Body of pancreas (tissue), 4 donors: ENCODE measurements around the gene RAPGEF1. TPM values are rescaled to one million over a fixed set of nuclear protein-coding genes. Genes with fewer than 3 reads are reported as not detected.

ENCODE experiments used
- ATAC-seq: fragments of 150-250 bp; one replicate; pipeline ENCODE4 v1.9.1; 2016
- DNase-seq, 4 donors: peaks; one replicate each; pipeline ENCODE4 v3.0.0-alpha.2; 2019
- H3K27ac ChIP-seq, 4 donors: fragments of 200-600 bp; sonication (generic); 1 replicate in 3 of 4; 2 replicates in 1 of 4; pipeline versions ENCODE4 v1.5.1 to v1.6.1; 2016 to 2019; ENCODE audit warnings: mild to moderate bottlenecking in 1 of 4, mixed read lengths in 1 of 4, moderate library complexity in 1 of 4
- H3K27me3 ChIP-seq, 2 donors: fragments of 200-600 bp; sonication (generic); one replicate each; pipeline ENCODE4 v1.6.0; 2016; ENCODE audit warnings: mild to moderate bottlenecking in 1 of 2
- H3K36me3 ChIP-seq, 2 donors: fragments of 200-600 bp; sonication (generic); replicated peaks in 1 of 2; 2 replicates each; pipeline ENCODE4 v1.5.1; 2016; ENCODE audit warnings: low read depth in 2 of 2; ENCODE audit not compliant: insufficient read depth in 1 of 2
- H3K4me1 ChIP-seq: fragments of 200-600 bp; sonication (generic); one replicate; pipeline ENCODE4 v1.6.0; 2016
- H3K4me3 ChIP-seq, 2 donors: fragments of 200-600 bp; sonication (generic); 1 replicate in 1 of 2; 2 replicates in 1 of 2; pipeline ENCODE4 v1.5.1; 2016 to 2019
- H3K9me3 ChIP-seq, 3 donors: fragments of 200-600 bp; sonication (generic); 1 replicate in 2 of 3; 2 replicates in 1 of 3; pipeline ENCODE4 v1.5.1; 2016
- CTCF ChIP-seq, 7 experiments: fragments of 450-650 bp in 4 of 7; fragments of 200-600 bp in 3 of 7; sonication (generic) in 3 of 7; IDR thresholded peaks; one replicate each; pipeline ENCODE4 v1.5.1; 2016 to 2019; ENCODE audit warnings: antibody characterized with exemption in 7 of 7
- POLR2A ChIP-seq, 3 donors: fragments of 450-650 bp; IDR thresholded peaks; one replicate each; pipeline ENCODE4 v1.6.1; 2016; ENCODE audit warnings: antibody characterized with exemption in 3 of 3, mild to moderate bottlenecking in 2 of 3
- WGBS, 2 donors: methylation state at CpG; one replicate each; pipeline ENCODE4 v1.1.5; 2017; 5-methylcytosine and 5-hydroxymethylcytosine counted together
- intact Hi-C: fragments of 100-400 bp; cut with DNase I; formaldehyde crosslinking; loops from one replicate; pipeline ENCODE4 v1.15.1; 2023
- total RNA-seq, 2 donors: library from RNA; depleted of rRNA; stranded (reverse); fragments of >200 nt; gene quantifications; one replicate each; pipeline ENCODE4 v1.1.0, GENCODE V29; 2016

Gene RAPGEF1
- total RNA-seq, 2 donors from 2014 or later, result 30.1 to 70.5 TPM

GRCh38 chr9:131776473-131776872 lies 36.6 kb upstream of the RAPGEF1 start:
- Histone ChIP-seq H3K9me3 (no peaks in the 10 kb centered on the region), H3K36me3 (no peaks in the 10 kb centered on the region), H3K4me1 (no peaks in the 10 kb centered on the region), H3K4me3 (no peak overlapping the region), H3K27me3 (no peaks in the 10 kb centered on the region), H3K27ac (no peak overlapping the region)
- no peak for TF ChIP-seq CTCF (IDR thresholded peaks at IDR 0.05)
- no peak for TF ChIP-seq POLR2A (IDR thresholded peaks at IDR 0.05)
- peak in 1 of 4 donors; percentile 25 for DNase-seq
- WGBS, 2 donors, result 4 to 28% methylated on average over 2 to 7 of the region's 7 CpGs
- no peak for ATAC-seq
- intact Hi-C loops, result no loop called here

- H3K4me1 ChIP-seq, result no peaks in the 10 kb centered on the region
- no peaks in the 10 kb centered on the region for H3K36me3 ChIP-seq
- DNase-seq (no peak), ATAC-seq (no peak)
- no peaks in the 10 kb centered on the region for H3K27me3 ChIP-seq
- TF ChIP-seq POLR2A (IDR thresholded peaks at IDR 0.05) (no peak), CTCF (IDR thresholded peaks at IDR 0.05) (no peak)
- H3K27ac ChIP-seq, result no peak overlapping the region
- H3K4me3 ChIP-seq, result no peak overlapping the region
- intact Hi-C loops, result no loop called here
- 42 to 65% methylated on average over 2 to 3 of the region's 3 CpGs for WGBS, 2 donors
- H3K9me3 ChIP-seq, result no peaks in the 10 kb centered on the region
These were observed 36.2 kb upstream of the RAPGEF1 start for GRCh38 chr9:131776036-131776435.

GRCh38 chr9:131774636-131775035 lies 34.8 kb upstream of the RAPGEF1 start:
- Histone ChIP-seq H3K27me3 (no peaks in the 10 kb centered on the region), H3K4me1 (no peaks in the 10 kb centered on the region), H3K9me3 (no peaks in the 10 kb centered on the region), H3K4me3 (no peak overlapping the region), H3K36me3 (no peaks in the 10 kb centered on the region), H3K27ac (no peak overlapping the region)
- DNase-seq (no peak), ATAC-seq (no peak)
- intact Hi-C loops, result no loop called here
- WGBS, 2 donors, result 65 to 100% methylated on average over 1 to 6 of the region's 6 CpGs
- no peak for TF ChIP-seq CTCF (IDR thresholded peaks at IDR 0.05)
- TF ChIP-seq POLR2A (IDR thresholded peaks at IDR 0.05), result no peak

GRCh38 chr9:131773911-131774379 lies 34.1 kb upstream of the RAPGEF1 start:
- H3K4me1 ChIP-seq, result no peaks in the 10 kb centered on the region
- H3K27me3 ChIP-seq, result no peaks in the 10 kb centered on the region
- peak; percentile 42 for ATAC-seq
- peak; percentile 57 to 63 (median 58) for DNase-seq
- H3K36me3 ChIP-seq, result no peaks in the 10 kb centered on the region
- intact Hi-C loops, result no loop called here
- WGBS, 2 donors, result 23% methylated on average over 6 of the region's 6 CpGs
- H3K4me3 ChIP-seq, result no peak overlapping the region
- H3K27ac ChIP-seq, result no peak overlapping the region
- TF ChIP-seq POLR2A (IDR thresholded peaks at IDR 0.05), result no peak
- TF ChIP-seq CTCF (IDR thresholded peaks at IDR 0.05), result no peak
- no peaks in the 10 kb centered on the region for H3K9me3 ChIP-seq

- DNase-seq (no peak), ATAC-seq (no peak)
- TF ChIP-seq POLR2A (IDR thresholded peaks at IDR 0.05), result no peak
- TF ChIP-seq CTCF (IDR thresholded peaks at IDR 0.05), result no peak
- Histone ChIP-seq H3K27me3 (no peaks in the 10 kb centered on the region), H3K4me3 (no peak overlapping the region), H3K4me1 (no peaks in the 10 kb centered on the region), H3K27ac (no peak overlapping the region), H3K36me3 (no peaks in the 10 kb centered on the region), H3K9me3 (no peaks in the 10 kb centered on the region)
- intact Hi-C loops, result no loop called here
- 70 to 71% methylated on average over 2 to 3 of the region's 3 CpGs for WGBS, 2 donors
These were observed 33.1 kb upstream of the RAPGEF1 start for GRCh38 chr9:131772940-131773339.
